K562 (cell line): ENCODE results near the gene BMF. TPM values are rescaled to one million over a fixed set of nuclear protein-coding genes. Genes with fewer than 3 reads are reported as not detected.
A peak's percentile ranks its signal among the peaks of the same experiment; 100 is the strongest.

Source experiments
- CREB1 ChIP-seq, 2 experiments: sonication (generic) in 1 of 2; formaldehyde crosslinking in 1 of 2; IDR thresholded peaks; 2 replicates each; pipeline versions ENCODE4 v1.6.1 to v1.8.0; 2012 to 2022; ENCODE audit warnings: inconsistent platforms in 1 of 2, mild to moderate bottlenecking in 1 of 2, missing genetic modification reagents in 1 of 2, moderate library complexity in 1 of 2
- CREBBP ChIP-seq: IDR thresholded peaks from one replicate; pipeline ENCODE4 v1.6.1; 2012; ENCODE audit warnings: low read depth, mild to moderate bottlenecking, control low read depth, inconsistent platforms, low read length
- DMBX1 ChIP-seq: fragments of 250-450 bp; sonication (Bioruptor Pico); IDR thresholded peaks from 2 replicates; pipeline ENCODE4 v1.8.0; 2022; ENCODE audit warnings: inconsistent platforms, mild to moderate bottlenecking, moderate library complexity, borderline replicate concordance
- FOSL1 ChIP-seq: fragments of 200-800 bp; sonication (Bioruptor generic); conservative IDR thresholded peaks from 2 replicates; pipeline ENCODE4 v1.6.1; 2016; ENCODE audit warnings: missing genetic modification characterization, missing compliant biosample characterization
- HEY1 ChIP-seq: fragments of 250-450 bp; sonication (Bioruptor Pico); IDR thresholded peaks from 2 replicates; pipeline ENCODE4 v1.5.0; 2020; ENCODE audit warnings: mild to moderate bottlenecking, moderate library complexity, borderline replicate concordance
- HMG20A ChIP-seq: fragments of 450-650 bp; formaldehyde crosslinking; conservative IDR thresholded peaks from 2 replicates; pipeline ENCODE4 v1.4.0; 2020; ENCODE audit warnings: mild to moderate bottlenecking, mixed read lengths
- HSF4 ChIP-seq: fragments of 250-450 bp; sonication (Bioruptor Pico); IDR thresholded peaks from 2 replicates; pipeline ENCODE4 v2.1.2; 2022; ENCODE audit warnings: mild to moderate bottlenecking, moderate library complexity, borderline replicate concordance
- MBD2 ChIP-seq: sonication (generic); IDR thresholded peaks from 2 replicates; pipeline ENCODE4 v1.6.1; 2016; ENCODE audit warnings: low read depth, borderline replicate concordance
- MTA1 ChIP-seq: fragments of 450-650 bp; IDR thresholded peaks from 2 replicates; pipeline ENCODE4 v1.6.1; 2017; ENCODE audit warnings: borderline replicate concordance
- NCOA2 ChIP-seq, 2 experiments: fragments of 450-650 bp; IDR thresholded peaks; 2 replicates each; pipeline ENCODE4 v1.6.1; 2018; ENCODE audit warnings: mild to moderate bottlenecking in 2 of 2, moderate library complexity in 1 of 2; ENCODE audit not compliant: partially characterized antibody in 2 of 2
- NCOR1 ChIP-seq: fragments of 450-650 bp; IDR thresholded peaks from 2 replicates; pipeline ENCODE4 v1.6.1; 2016; ENCODE audit warnings: mild to moderate bottlenecking, moderate library complexity
- PHF20 ChIP-seq: fragments of 450-650 bp; IDR thresholded peaks from 2 replicates; pipeline ENCODE4 v1.6.1; 2018; ENCODE audit not compliant: partially characterized antibody
- POLR2B ChIP-seq: fragments of 450-650 bp; IDR thresholded peaks from 2 replicates; pipeline ENCODE4 v1.6.1; 2018; ENCODE audit warnings: low read depth; ENCODE audit not compliant: partially characterized antibody
- PYGO2 ChIP-seq: fragments of 450-650 bp; IDR thresholded peaks from 2 replicates; pipeline ENCODE4 v1.6.1; 2016; ENCODE audit warnings: mild to moderate bottlenecking, missing genetic modification characterization, moderate library complexity, missing compliant biosample characterization
- STAT5B ChIP-seq: fragments of 250-450 bp; sonication (Bioruptor Pico); IDR thresholded peaks from 2 replicates; pipeline ENCODE4 v1.8.0; 2021; ENCODE audit warnings: mild to moderate bottlenecking, inconsistent platforms
- TARDBP ChIP-seq: fragments of 450-650 bp; IDR thresholded peaks from 2 replicates; pipeline ENCODE4 v1.6.1; 2016
- U2AF1 ChIP-seq: fragments of 200-400 bp; formaldehyde crosslinking; optimal IDR thresholded peaks from 2 replicates; pipeline ENCODE3; 2017; ENCODE audit warnings: mild to moderate bottlenecking, low read depth, low read length, moderate library complexity
- ZC3H8 ChIP-seq: fragments of 450-650 bp; IDR thresholded peaks from 2 replicates; pipeline ENCODE4 v1.6.1; 2017
- ZFP30 ChIP-seq: fragments of 250-450 bp; sonication (Bioruptor Pico); IDR thresholded peaks from 2 replicates; pipeline ENCODE4 v1.8.0; 2022; ENCODE audit warnings: moderate library complexity, mild to moderate bottlenecking, inconsistent platforms, borderline replicate concordance
- ZNF384 ChIP-seq: IDR thresholded peaks from 2 replicates; pipeline ENCODE4 v1.6.1; 2012; ENCODE audit warnings: low read depth, low read length, improper control_type of control experiment
- ZNF717 ChIP-seq: fragments of 250-450 bp; sonication (Bioruptor Pico); IDR thresholded peaks from 2 replicates; pipeline ENCODE4 v1.5.0; 2021
- ZNF778 ChIP-seq: fragments of 450-650 bp; formaldehyde crosslinking; IDR thresholded peaks from 2 replicates; pipeline ENCODE4 v1.4.0; 2020; ENCODE audit warnings: mild to moderate bottlenecking, moderate library complexity
- ZZZ3 ChIP-seq: fragments of 450-650 bp; IDR thresholded peaks from 2 replicates; pipeline ENCODE4 v1.6.1; 2016; ENCODE audit warnings: antibody characterized with exemption, mild to moderate bottlenecking, moderate library complexity
- polyA plus RNA-seq, 8 experiments: library from polyadenylated mRNA; depleted of rRNA in 4 of 8; stranded (reverse) in 5 of 8; unstranded in 3 of 8; fragments of >200 nt; fragmentation: Nextera tagmentation in 2 of 8; fragmentation: Illumina TruSeq in 1 of 8; extraction: Ambion mirVana in 2 of 8; extraction: Trizol in 1 of 8; gene quantifications; 2 replicates each; pipeline versions ENCODE4 v1.2.1 to v1.2.3, GENCODE V29; 2011 to 2014; ENCODE audit warnings: inconsistent platforms in 1 of 8, missing spikeins in 1 of 8
- total RNA-seq, 7 experiments: library from RNA; depleted of rRNA in 6 of 7; stranded (reverse); fragments of >200 nt in 6 of 7; fragmentation: Illumina TruSeq in 2 of 7; extraction: Trizol in 2 of 7; gene quantifications; 2 replicates each; pipeline versions ENCODE4 v1.2.1 to v1.2.3, GENCODE V29; 2011 to 2021; ENCODE audit warnings: low replicate concordance in 1 of 7
- TF ChIP-seq, protein P1 (sequence below): fragments of 250-450 bp; sonication (Bioruptor Pico); IDR thresholded peaks from 2 replicates; pipeline ENCODE4 v1.8.0; 2022; ENCODE audit warnings: moderate library complexity, mild to moderate bottlenecking, inconsistent platforms
- TF ChIP-seq, protein P2 (sequence below): sonication (generic); IDR thresholded peaks from 2 replicates; pipeline ENCODE4 v1.6.1; 2016
- TF ChIP-seq, protein P3 (sequence below): fragments of 250-450 bp; sonication (Bioruptor Pico); IDR thresholded peaks from 2 replicates; pipeline ENCODE4 v1.9.0; 2021; ENCODE audit warnings: mild to moderate bottlenecking
- TF ChIP-seq, protein P4 (sequence below), 3 experiments: fragments of 200-800 bp in 1 of 3; sonication (Bioruptor generic) in 1 of 3; sonication (generic) in 1 of 3; formaldehyde crosslinking in 1 of 3; IDR thresholded peaks; 2 replicates each; pipeline versions ENCODE4 v1.6.1 to v1.8.0; 2016 to 2022; ENCODE audit warnings: mild to moderate bottlenecking in 2 of 3, missing compliant biosample characterization in 2 of 3, missing genetic modification characterization in 2 of 3, missing genetic modification reagents in 1 of 3
- TF ChIP-seq, protein P5 (sequence below): fragments of 450-650 bp; IDR thresholded peaks from 2 replicates; pipeline ENCODE4 v1.6.1; 2016; ENCODE audit warnings: low read depth, mild to moderate bottlenecking, moderate library complexity

The BMF gene
- total and polyA plus RNA-seq, 9 of the 15 experiments (the other 6 are each of a cell fraction or from before 2014, with no cell fraction given) = 0.25 to 0.91 (median 0.59) TPM; not detected in 2

DNA sequence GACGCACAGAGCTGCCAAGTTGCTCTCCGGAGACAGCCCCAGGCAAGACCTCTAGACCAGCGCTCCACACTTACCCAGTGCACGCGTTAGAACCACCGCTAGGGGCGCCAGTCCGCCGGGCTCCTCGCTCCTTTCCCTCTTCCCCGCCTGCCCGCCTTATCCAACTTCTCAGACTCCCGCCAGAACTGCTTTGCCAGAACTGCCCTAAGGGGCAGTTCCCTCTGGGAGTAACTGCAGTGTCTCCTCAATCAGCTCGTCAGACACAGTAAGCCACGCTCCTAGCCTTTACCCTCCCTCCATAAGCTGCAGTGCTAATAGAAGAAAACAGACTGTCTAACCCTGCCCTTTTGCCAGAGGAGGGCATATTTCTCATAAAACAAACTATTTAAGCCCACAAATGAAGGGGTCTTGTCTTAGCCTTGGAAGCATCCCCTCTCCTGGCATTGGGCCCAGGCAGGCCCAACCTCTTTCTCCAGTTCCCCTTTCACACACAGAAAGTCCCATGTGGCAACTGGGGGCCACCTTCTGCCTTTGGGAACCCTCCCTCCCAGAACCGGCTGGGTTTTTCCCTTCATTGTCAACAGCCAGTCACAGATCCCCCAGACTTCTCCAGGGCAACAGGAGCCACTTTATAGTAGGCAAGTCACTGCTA, 3.7 kb downstream of the BMF start (continued):
- TF ChIP-seq HEY1 (CRISPR knock-in tag) (no peak), ZFP30 (CRISPR knock-in tag) (no peak), NCOR1 (no peak), DMBX1 (CRISPR knock-in tag) (no peak), ZNF384 (no peak), MTA1 (peak; percentile 21; the same call in 1 of the 2 replicates), ZNF717 (CRISPR knock-in tag) (no peak), STAT5B (no peak), ZNF778 (no peak), U2AF1 (no peak), ZZZ3 (no peak), CREB1 (IDR thresholded peaks at IDR 0.05) (no peak), CREB1 (CRISPR knock-in tag; IDR thresholded peaks at IDR 0.05) (no peak), NCOA2 (IDR thresholded peaks at IDR 0.05; ENCODE audit: partially characterized antibody in 2 of 2) (no peak), ZC3H8 (no peak), HSF4 (CRISPR knock-in tag) (no peak), PHF20 (no peak), CREBBP (no peak), PYGO2 (tag) (no peak), POLR2B (no peak), HMG20A (CRISPR knock-in tag) (no peak), FOSL1 (tag) (no peak), TARDBP (no peak), MBD2 (no peak)
- TF ChIP-seq, protein P1, sequence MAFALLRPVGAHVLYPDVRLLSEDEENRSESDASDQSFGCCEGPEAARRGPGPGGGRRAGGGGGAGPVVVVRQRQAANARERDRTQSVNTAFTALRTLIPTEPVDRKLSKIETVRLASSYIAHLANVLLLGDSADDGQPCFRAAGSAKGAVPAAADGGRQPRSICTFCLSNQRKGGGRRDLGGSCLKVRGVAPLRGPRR (CRISPR knock-in tag) = no peak
- TF ChIP-seq, protein P2, sequence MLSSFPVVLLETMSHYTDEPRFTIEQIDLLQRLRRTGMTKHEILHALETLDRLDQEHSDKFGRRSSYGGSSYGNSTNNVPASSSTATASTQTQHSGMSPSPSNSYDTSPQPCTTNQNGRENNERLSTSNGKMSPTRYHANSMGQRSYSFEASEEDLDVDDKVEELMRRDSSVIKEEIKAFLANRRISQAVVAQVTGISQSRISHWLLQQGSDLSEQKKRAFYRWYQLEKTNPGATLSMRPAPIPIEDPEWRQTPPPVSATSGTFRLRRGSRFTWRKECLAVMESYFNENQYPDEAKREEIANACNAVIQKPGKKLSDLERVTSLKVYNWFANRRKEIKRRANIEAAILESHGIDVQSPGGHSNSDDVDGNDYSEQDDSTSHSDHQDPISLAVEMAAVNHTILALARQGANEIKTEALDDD = no peak
- TF ChIP-seq, protein P3, sequence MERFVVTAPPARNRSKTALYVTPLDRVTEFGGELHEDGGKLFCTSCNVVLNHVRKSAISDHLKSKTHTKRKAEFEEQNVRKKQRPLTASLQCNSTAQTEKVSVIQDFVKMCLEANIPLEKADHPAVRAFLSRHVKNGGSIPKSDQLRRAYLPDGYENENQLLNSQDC = no peak
- TF ChIP-seq, protein P4, sequence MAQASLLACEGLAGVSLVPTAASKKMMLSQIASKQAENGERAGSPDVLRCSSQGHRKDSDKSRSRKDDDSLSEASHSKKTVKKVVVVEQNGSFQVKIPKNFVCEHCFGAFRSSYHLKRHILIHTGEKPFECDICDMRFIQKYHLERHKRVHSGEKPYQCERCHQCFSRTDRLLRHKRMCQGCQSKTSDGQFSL (CRISPR knock-in tag; IDR thresholded peaks at IDR 0.05) = no peak
- TF ChIP-seq, protein P4 (tag; IDR thresholded peaks at IDR 0.05) = no peak
- TF ChIP-seq, protein P5, sequence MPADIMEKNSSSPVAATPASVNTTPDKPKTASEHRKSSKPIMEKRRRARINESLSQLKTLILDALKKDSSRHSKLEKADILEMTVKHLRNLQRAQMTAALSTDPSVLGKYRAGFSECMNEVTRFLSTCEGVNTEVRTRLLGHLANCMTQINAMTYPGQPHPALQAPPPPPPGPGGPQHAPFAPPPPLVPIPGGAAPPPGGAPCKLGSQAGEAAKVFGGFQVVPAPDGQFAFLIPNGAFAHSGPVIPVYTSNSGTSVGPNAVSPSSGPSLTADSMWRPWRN = no peak
